Upper lobe of left lung (tissue), 4 donors: ENCODE measurements around the gene LBX2.

ENCODE experiments used
- POLR2A ChIP-seq, 4 donors: fragments of 450-650 bp; IDR thresholded peaks; one replicate each; pipeline ENCODE4 v1.5.1; 2016 to 2017; ENCODE audit warnings: antibody characterized with exemption in 4 of 4, mild to moderate bottlenecking in 2 of 4
- TF ChIP-seq, protein P1 (sequence below), 6 experiments: fragments of 450-650 bp in 4 of 6; fragments of 200-600 bp in 2 of 6; sonication (generic) in 2 of 6; IDR thresholded peaks; one replicate each; pipeline ENCODE4 v1.5.1; 2016 to 2019; ENCODE audit warnings: antibody characterized with exemption in 6 of 6

DNA sequence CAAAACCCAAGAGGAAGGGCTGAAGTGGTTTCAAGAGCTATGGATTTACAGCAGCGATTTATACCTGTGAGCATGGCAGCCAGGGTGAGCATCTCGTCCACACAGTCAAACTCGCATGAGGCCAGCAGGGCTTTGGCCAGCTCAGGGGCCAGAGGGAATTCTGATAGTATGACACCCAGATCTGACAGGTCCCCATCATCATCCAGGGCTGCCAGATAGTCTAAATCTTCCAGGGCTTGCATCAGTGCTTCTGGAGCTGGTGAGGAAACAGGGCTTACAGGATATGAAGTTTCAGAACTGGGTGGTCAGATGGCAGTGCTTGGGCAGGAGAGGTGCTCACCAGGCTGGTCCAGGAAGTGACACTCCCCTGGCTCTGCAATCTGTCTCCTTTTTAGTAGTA is 23.1 kb upstream of the LBX2 start:
- TF ChIP-seq, protein P1, sequence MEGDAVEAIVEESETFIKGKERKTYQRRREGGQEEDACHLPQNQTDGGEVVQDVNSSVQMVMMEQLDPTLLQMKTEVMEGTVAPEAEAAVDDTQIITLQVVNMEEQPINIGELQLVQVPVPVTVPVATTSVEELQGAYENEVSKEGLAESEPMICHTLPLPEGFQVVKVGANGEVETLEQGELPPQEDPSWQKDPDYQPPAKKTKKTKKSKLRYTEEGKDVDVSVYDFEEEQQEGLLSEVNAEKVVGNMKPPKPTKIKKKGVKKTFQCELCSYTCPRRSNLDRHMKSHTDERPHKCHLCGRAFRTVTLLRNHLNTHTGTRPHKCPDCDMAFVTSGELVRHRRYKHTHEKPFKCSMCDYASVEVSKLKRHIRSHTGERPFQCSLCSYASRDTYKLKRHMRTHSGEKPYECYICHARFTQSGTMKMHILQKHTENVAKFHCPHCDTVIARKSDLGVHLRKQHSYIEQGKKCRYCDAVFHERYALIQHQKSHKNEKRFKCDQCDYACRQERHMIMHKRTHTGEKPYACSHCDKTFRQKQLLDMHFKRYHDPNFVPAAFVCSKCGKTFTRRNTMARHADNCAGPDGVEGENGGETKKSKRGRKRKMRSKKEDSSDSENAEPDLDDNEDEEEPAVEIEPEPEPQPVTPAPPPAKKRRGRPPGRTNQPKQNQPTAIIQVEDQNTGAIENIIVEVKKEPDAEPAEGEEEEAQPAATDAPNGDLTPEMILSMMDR (IDR thresholded peaks at IDR 0.05), result no peak
- TF ChIP-seq POLR2A (IDR thresholded peaks at IDR 0.05), result no peak
